IPS DF 4.7 (cell line): Measurements from ENCODE around the gene DNAJC5.
"Not testable (repeated sequence)": the region's sequence is repeated elsewhere in the genome, so short reads cannot be mapped to it uniquely, and the experiment has no call there.

Experiments used
- DNase-seq: peaks from one replicate; pipeline ENCODE4 v3.0.0-alpha.2; 2013; ENCODE audit warnings: low spot score; ENCODE audit errors: extremely low read depth

The DNAJC5 gene

GRCh38 chr20:63908008-63908682 lies 13.2 kb downstream of the DNAJC5 start:
- DNase-seq = no peak

DNA sequence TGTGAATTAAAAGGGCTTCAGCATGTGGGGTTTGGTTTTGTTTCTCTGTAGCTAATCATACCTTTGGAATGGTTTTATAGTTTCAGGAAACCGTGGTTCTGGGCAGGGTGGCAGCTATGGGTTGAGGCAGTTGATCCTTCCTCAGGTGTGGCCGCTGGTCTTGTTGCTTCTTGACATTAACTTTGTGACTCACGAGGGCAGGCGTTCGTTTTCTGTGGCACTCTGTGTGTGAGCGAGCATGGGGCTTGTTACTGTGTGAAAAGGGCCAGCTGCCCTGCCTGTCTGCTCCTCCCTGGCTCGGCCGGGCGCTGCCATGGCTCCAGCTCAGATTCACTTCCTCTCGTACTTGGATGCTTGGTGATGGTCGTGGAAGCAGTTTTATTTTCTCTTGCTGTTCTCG lies 16.2 kb downstream of the DNAJC5 start:
- no peak for DNase-seq

DNA sequence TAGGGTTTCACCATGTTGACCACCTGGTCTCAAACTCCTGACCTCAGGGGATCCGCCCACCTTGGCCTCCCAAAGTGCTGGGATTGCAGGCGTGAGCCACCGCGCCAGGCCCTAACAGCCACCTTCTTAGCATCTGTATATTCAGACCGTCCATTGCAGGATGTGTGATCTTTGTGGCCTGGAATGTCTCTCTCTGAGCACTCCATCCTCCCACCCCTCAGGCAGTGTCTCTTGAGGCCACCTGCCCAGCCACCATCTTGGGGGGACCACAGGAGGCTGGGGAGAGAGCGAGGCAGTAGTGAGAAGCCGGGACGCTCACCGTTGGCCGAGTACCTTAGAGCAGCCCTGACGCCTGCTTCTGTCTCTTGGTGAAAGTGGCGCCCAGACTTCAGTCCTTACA lies 18.8 kb downstream of the DNAJC5 start:
- no peak for DNase-seq

DNA sequence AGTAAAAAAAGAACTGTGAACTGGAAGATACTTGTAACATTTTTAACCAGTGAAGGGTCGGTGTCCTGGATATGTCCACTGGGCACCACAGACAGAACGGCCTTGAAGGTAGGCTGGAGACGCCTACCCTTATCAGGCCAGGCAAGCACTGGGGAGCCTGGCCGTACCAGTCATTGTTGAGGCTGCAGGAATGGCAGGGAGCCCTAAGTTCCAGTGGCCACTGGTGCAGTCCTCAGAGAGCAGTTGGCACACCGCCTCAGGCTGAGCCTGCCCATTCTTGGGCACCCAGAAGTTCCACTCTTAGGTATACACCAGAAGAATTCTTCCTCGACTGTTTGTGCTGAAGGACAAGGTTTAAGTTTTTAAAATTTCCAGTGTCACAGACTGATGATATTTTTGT lies 20.5 kb downstream of the DNAJC5 start:
- DNase-seq = no peak

- DNase-seq = not testable (repeated sequence)
Measured at GRCh38 chr20:63916371-63916939, 21.5 kb downstream of the DNAJC5 start.

DNA sequence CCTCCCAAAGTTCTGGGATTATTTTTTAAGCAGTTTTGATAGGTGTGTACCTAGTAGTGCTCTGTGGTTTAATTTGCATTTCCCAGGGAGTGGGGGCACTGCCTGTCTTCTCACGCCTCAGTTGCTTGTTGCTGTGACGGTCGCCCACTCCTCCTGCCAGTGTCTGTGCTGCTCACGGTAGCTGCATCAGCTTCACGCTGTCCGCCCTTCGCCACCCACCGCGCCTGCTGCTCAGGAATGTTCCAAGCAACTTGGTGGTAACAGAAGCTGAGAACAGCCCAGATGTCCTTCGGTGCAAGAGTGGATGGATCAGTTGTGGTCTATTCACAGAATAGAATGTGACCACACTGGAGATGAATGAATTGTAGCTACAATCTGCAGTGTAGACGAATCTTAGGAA lies 22.9 kb downstream of the DNAJC5 start:
- no peak for DNase-seq

DNA sequence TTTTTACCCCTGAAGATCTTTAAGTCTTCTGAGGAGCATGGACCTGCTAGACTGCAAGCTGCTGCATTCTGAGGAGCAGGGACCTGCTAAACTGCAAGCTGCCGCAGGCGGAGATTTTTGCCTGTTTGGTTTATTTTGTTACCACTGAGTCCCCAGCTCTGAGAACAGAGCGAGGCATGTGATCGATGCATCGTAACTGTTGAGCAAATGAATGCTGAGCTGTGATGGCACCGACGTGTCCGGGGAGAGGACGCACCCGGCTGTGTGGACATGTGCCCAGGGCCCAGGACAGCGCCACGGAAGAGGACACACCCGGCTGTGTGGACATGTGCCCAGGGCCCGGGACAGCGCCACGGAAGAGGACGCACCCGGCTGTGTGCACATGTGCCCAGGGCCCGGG lies 24.2 kb downstream of the DNAJC5 start:
- DNase-seq = no peak

DNA sequence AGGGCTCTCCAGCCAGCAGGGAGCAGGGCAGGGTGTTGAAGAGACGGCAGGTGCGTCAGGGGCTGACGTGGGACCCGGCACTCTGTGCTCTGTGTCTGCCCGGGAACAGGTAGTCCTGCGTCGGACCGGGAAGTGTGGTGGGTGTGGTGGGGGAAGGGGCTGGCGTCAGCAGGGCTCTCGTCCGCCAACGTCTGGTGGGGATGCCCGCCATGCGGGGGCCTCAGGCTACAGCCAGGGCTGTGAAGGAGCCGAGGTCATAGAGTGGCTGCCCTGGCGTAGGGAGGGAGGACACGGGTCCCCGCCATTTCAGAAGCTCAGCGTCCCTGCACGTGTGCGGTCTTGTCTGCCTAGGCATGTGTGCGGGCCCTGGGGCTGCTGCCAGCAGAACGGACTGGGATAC lies 25.3 kb downstream of the DNAJC5 start:
- DNase-seq = no peak

GRCh38 chr20:63923651-63924050 lies 28.7 kb downstream of the DNAJC5 start:
- no peak for DNase-seq

- no peak for DNase-seq
Measured at GRCh38 chr20:63924241-63924640, 29.3 kb downstream of the DNAJC5 start.

DNA sequence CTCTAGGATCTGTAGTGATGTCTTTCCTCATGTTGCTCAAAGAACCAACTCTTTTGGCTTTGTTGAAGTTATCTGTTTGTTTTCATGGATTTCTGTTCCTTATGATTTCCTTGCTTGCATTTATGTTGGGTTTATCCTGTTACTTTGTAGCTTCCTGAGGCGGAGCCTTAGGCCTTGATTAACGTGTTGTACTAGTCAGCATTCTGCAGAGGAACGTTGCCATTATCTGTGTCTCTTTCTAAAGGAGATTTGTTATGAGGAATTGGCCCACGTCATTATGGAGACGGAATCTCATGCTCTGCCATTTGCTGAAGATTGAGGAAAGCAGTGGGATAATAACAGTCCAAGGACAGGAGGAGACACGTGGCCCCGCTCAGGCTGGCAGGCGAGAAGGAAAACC lies 31.4 kb downstream of the DNAJC5 start:
- no peak for DNase-seq

GRCh38 chr20:63929071-63929470 lies 34.1 kb downstream of the DNAJC5 start:
- no peak for DNase-seq

DNA sequence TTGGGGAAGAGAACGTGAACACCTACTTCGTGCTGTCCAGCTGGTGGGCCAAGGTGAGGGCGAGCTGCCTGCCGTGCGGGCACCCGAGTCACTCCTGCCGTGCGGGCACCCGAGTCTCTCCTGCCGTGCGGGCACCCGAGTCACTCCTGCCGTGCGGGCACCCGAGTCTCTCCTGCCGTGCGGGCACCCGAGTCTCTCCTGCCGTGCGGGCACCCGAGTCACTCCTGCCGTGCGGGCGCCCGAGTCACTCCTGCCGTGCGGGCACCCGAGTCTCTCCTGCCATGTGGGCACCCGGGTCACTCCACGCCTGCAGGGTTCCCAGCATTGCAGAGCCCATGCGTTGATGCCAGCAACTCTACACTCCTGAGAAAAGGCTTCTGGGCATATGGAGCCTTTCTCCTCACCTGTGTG lies 34.6 kb downstream of the DNAJC5 start:
- not testable (repeated sequence) for DNase-seq

DNA sequence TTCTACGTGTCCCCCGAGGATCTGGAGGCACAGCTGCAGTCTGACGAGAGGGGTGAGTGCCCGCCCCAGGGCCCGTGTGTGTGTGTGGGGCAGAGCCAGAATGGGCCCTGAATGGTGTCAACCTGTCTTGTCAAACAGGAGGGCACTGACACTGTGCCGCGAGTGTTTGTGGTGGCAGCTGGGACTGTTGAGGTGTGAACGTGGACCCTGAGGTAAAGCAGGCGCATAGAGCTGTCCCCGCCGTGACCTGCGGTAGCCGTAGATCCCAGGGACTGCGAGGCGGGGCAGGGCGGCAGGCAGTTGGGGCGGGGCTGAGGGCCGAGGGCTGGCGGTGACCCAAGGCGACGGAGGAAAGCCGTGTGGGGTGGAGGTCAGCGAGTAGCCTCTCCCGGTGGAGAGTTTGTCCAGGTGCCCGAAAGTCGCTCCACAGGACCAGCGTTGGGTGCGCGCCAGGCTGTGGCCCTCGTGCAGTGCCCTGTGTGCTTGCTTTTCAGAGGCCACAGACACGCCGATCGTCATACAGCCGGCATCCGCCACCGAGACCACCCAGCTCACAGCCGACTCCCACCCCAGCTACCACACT lies 36.1 kb downstream of the DNAJC5 start:
- no peak for DNase-seq

- DNase-seq = no peak
Measured at GRCh38 chr20:63931735-63932134, 36.8 kb downstream of the DNAJC5 start.

- DNase-seq = no peak
Measured at GRCh38 chr20:63932606-63933160, 37.8 kb downstream of the DNAJC5 start.

- no peak for DNase-seq
Measured at GRCh38 chr20:63933646-63934045, 38.7 kb downstream of the DNAJC5 start.

DNA sequence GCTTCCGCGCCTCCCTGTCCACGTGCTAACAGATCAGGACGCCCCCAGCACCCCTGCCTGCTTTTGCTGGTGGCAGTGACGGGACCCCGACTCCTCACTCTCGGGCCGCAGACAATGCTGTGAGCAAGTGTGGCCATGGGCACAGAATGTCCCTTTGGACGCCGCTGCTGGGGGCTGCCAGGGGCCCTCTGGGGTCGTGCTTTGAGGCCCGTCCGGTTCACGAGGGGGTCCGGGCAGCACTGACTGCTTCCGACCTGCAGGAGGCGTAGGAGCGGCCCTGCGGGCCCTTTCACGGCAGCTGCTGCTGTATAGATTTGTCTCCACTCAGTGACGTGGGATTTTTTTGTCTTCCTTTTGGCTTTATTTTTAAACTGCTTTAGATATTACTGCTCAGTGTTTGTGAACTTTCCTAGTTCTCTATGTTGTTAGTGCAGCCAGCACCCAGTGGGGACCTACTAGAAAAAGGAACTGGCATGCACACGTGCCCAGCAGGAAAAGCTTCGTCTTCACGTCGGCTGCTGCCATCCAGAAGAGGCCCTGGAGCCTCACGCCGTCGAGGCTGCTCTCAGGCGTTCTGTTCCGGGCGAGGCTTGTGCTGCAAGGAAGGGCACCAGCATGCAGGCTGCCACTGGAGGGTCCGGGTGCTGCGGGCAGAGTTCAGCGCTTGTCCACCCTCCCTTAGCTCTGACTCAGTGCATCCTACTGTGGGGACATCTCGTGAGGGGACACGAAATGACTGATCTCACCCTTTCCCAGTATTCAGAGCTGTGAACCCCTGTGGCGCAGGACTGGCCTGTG lies 39.5 kb downstream of the DNAJC5 start:
- no peak for DNase-seq

DNA sequence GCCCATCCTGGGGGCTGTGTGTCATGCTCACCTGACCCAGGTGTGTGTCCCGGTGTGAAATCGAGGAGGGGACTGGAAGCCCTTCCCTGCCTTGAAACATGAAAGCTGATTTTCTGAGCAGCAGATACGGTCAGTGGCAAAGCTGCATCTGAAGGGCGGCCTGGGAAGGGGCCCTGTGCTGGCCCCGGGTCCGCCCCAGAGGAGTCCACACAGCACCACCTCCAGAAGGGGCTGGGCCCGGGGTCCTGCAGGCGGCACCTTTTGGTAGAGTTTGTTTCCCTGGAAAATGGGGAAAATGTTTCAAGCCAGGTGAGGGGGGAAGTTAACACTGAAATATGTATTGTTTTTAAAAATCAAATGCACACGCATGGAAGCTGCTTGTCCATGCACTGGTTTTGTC lies 40.5 kb downstream of the DNAJC5 start:
- DNase-seq = no peak

GRCh38 chr20:63937596-63937995 lies 42.7 kb downstream of the DNAJC5 start:
- no peak for DNase-seq

- no peak for DNase-seq
Measured at GRCh38 chr20:63939061-63939935, 44.4 kb downstream of the DNAJC5 start.
